Stimulated activated CD4-positive, alpha-beta T cell treated with anti-CD3 and anti-CD28 coated beads, Interleukin-12 subunit alpha, Interleukin-12 subunit beta, amount 100 ng/mL, for 48 hours (primary cell): ENCODE results near the gene SCN2A.
"Not testable (repeated sequence)": the region's sequence is repeated elsewhere in the genome, so short reads cannot be mapped to it uniquely, and the experiment has no call there.

Source experiments
- DNase-seq, 3 donors: peaks; one replicate each; pipeline ENCODE4 v3.0.0-alpha.2; 2020; ENCODE audit warnings: low read depth in 2 of 3, low spot score in 1 of 3

The SCN2A gene

GRCh38 chr2:165251366-165251765, 12.2 kb downstream of the SCN2A start:
- no peak for DNase-seq

GRCh38 chr2:165253178-165253577, 14.0 kb downstream of the SCN2A start:
- no peak for DNase-seq

- DNase-seq: no peak
These were observed 17.4 kb downstream of the SCN2A start for GRCh38 chr2:165256618-165257017.

DNA sequence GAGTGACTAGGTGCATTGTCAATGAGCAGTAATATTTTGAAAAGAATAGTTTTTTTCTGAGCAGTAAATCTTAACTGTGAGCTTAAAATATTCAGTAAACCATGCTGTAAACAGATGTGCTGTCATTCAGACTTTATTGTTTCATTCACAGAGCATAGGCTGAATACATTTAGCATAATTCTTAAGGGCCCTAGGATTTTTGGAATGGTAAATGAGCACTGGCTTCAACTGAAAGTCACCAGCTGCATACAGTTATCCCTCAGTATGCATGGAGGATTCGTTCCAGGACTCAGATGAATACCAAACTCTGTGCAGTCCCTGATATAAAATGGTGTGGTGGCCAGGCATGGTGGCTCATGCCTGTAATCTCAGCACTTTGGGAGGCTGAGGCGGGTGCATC, 21.1 kb downstream of the SCN2A start:
- not testable (repeated sequence) for DNase-seq

GRCh38 chr2:165268754-165269153, 29.5 kb downstream of the SCN2A start:
- peak in 1 of 3 donors; percentile 8 for DNase-seq

DNA sequence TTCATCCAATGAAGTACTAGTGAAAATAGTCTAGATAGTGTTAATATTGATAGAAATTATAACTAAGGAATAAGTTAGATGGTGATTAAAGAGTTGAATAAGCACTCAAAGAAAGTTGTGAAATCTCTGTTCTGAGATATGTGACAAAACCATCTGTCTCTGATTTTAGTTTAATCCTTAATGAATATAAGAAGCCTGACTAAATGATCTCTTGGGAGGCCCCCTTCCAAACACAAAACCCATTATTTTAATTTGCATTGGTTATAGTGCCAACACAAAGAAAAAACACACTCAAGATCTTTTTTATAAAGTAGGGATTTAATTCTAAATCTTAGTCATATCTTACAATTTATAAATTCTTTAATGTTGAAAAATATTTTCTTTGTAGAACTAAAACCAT, 34.0 kb downstream of the SCN2A start:
- no peak for DNase-seq

DNA sequence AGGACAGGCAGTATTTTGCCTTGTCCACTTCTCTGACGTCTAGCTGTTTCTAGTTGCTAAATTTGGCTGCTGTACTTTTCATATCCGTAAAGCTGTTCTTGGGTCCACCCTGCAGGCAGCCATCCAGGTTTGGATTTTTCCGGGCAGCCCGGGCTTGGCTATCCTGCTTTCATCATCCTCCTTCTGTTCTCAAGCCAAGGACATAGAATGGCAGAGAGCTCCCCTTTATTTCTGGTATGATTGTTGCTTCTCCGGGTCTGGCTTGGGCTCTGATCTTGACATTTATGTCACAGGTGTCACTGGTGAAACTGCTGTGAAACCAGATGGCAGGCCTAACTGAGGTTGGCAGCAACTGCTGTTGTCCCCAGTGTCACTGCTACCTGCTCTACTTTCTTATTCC, 35.5 kb downstream of the SCN2A start:
- no peak for DNase-seq

GRCh38 chr2:165275932-165276331, 36.7 kb downstream of the SCN2A start:
- DNase-seq: no peak

DNA sequence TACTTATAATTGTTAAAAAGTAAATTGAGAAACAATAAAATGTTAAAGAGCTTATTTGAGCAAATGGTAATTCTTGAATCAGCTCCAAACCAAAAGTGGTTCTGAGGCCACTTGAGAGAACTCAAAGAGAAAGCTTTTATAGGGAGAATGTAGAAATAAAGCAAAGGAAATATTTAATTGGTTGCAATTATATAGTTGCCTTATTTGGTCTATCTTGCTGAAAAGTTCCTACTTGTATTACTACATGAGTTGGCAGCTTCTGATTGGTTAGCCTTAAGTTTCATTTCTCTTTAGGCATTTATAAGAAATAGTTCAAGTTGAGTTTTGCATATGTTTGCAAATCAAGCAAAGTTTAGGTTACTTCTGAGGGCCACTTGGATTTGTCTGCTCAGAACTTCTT, 38.1 kb downstream of the SCN2A start:
- no peak for DNase-seq

- DNase-seq: no peak
These were observed 38.8 kb downstream of the SCN2A start for GRCh38 chr2:165277860-165278656.

DNA sequence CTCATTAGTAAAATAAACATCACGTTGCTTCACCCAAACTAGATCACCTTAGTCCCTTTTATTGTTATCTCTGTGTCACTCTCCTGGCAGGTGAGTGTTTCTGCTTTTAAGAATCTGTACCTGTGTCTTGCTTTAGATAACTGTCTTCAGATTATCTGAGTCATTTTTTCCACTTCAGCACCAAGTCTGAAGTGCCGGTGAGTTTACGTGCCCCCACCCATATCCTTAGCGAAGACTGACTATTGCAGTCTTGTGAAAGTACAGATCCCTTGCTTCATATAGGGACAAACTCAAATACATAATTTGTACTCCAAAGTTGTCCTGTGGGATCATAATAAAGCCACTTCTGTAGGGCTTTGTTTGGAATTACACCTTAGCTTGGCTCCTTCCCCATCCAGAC, 41.1 kb downstream of the SCN2A start:
- DNase-seq: no peak

DNA sequence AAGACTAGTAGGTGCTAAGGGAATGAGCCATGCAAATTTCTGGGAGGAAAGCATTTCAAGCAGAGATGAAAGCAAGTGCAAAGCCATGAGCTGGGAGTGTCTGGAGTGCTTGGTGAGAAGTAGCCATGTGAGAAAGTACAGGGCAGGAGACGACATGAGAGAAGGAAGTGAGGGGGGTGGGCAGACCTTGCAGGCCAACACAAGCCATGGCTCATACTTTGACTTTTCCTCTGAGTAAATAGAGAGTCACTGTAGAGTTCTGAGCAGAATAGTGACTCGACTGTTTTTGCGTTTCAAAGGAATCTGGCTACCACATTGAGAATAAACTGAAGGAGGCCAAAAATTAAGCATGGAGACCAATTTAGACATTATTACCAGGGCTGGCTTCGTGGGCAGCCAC, 42.2 kb downstream of the SCN2A start:
- DNase-seq: no peak

DNA sequence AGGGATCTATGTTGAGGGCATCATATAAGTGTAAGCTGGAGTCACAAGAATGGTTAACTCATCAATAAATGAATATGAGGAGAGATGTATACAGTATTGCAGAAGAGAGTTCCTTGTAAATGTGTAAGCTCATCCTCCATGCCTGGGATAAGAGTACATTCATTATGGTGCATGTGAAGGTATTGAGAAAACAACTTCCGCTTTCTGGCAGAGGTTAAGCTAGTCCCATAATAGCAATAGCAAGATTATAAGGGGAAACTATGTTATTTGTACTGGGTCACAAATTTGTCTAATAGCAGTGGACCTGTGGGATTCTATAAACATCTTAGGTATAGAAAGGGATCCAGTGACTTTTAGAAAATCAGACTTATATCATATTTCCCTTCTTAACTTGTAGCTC, 44.1 kb downstream of the SCN2A start:
- no peak for DNase-seq

DNA sequence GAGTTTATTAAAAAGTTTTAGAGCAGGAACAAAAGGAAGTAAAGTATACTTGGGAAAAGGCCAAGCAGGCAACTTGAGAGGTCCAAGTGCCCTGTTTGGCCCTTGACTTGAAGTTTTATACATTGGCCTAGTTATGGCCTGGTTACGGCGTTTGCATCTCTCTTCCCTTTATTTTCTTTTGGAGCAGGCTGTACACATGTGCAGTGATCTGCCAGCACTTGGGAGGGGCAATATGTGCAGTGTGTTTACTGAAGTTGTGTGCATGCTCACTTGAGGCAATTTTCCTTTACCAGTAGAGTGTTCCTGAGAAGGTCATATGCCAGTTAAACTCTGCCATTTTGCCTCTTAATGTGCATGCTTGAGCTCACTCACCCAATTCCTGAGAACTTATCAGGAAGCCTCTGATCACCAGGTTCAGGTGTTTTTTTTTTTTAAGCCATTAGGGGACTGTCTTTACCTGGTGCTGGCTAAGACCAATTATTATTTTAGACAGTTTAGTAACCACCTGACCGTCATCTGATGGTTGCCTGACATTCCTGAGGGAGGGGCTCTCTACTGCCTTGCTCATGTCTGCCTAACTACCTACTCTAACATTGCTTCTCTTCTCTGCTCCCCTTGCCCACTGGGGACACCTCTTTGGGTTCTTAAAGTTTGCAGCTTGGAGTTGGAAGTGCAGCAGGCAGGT, 48.0 kb downstream of the SCN2A start:
- DNase-seq: no peak

DNA sequence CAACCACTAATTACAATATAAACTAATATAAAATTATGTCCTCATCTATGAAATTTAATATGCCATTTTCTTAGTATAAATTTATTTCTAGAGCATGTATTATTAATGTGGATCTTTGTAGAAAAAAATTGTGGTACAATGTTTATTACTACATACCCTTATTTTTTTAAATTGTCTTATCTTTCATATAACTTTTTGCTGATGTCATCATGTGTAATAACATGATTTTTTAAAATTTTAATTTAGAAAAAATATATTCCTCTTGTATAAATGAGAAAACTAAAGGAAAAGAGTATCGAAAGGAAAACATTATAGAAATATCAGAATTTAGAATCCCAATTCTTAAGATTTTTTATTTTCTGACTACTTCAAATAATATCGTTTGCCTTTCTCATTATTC, 49.9 kb downstream of the SCN2A start:
- DNase-seq: no peak

GRCh38 chr2:165293440-165294420, 54.5 kb downstream of the SCN2A start:
- DNase-seq: peak in 1 of 3 donors; percentile 58

DNA sequence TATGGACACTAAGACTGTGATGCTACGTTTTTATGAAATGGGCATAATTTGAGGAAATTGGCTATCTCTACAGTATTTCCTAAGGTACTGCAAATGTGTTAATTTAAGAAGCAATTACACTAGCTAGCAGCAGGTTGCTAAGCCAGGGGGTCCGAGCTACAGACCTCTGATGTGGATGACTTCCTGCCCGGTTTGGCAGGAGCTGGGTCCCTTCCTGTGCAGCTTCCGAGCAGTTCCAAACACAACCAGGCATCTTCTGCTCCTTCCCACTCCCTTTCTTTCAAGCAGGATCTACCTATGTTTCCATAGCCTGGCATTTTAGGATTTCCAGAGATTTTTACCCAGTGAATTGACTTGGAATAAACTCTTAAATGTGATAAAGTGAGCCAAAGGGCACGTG, 55.7 kb downstream of the SCN2A start:
- no peak for DNase-seq

GRCh38 chr2:165295643-165296042, 56.4 kb downstream of the SCN2A start:
- no peak for DNase-seq

DNA sequence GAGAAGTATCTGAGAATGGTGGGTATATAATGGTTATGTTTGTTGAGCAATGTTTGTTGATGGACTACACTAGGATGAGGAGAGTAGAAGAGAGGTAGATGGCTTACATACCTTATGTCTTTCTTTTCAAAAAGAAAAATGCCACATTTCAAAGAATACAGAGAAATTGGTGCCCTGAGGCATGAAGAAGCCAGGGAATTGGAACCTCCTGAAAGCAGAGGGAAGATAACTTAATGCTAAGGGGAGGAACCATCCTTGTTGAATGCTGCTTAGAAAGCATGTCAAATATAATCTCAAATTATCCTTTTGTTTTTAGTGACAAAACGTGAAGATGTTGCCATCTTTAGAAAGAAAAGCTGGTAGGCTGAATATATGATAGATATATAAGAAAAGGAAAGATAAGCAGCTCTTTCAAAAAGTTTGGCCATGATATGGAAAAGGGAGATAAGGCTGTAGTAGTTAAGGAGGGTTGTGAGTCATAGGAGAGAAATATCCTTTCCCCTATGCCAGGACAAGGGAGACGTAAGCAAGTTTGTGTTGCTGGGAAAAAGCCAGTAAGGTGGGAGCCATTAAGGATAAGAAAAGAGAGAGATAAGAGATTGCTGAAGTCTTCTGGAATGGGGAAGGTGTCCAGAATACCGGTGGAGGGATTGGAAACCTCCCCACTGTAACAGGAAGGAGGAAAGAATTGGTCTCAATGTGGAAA, 66.3 kb downstream of the SCN2A start:
- DNase-seq: no peak

GRCh38 chr2:165307317-165307716, 68.1 kb downstream of the SCN2A start:
- DNase-seq: no peak

- no peak for DNase-seq
These were observed 72.7 kb downstream of the SCN2A start for GRCh38 chr2:165311949-165312348.
